ENCODE results near the gene NR3C2.

NR3C2 gene

GRCh38 chr4:148074462-148074861, 367.8 kb downstream of the NR3C2 start:
- Histone ChIP-seq H3K9ac (ENCODE audit: low read length) (no peak overlapping the region), H4K20me1 (ENCODE audit: low read depth, low read length) (no peaks in the 10 kb centered on the region), H3F3A (ENCODE audit: insufficient read depth) (no peaks in the 10 kb centered on the region), H2AFZ (ENCODE audit: low read depth, low read length, severe bottlenecking) (no peak overlapping the region), H3K4me2 (ENCODE audit: low read depth, low read length, poor library complexity, severe bottlenecking) (no peak overlapping the region), H3K27ac (ENCODE audit: low read depth, low read length) (no peak overlapping the region), H3K27me3 (ENCODE audit: low read length) (no peaks in the 10 kb centered on the region), H3K4me3 (ENCODE audit: insufficient read depth, low read length, poor library complexity, severe bottlenecking) (no peak overlapping the region), H3K9me2 (replicated peaks; ENCODE audit: insufficient read depth, low read length) (no peaks in the 10 kb centered on the region), H3K9me3 (ENCODE audit: insufficient read depth, low read length) (peaks cover 14% of the 10 kb centered on the region), H3K79me2 (ENCODE audit: insufficient read depth, low read length) (no peaks in the 10 kb centered on the region), H3K36me3 (ENCODE audit: low read length) (no peaks in the 10 kb centered on the region)
- TF ChIP-seq CTCF (IDR thresholded peaks at IDR 0.05; ENCODE audit: insufficient read depth, low read length, poor library complexity, severe bottlenecking), result no peak
- TF ChIP-seq EZH2phosphoT487 (conservative IDR thresholded peaks at IDR 0.05; ENCODE audit: low read length), result no peak

GRCh38 chr4:148073349-148073748, 368.9 kb downstream of the NR3C2 start:
- Histone ChIP-seq H3K79me2 (ENCODE audit: insufficient read depth, low read length) (no peaks in the 10 kb centered on the region), H2AFZ (ENCODE audit: low read depth, low read length, severe bottlenecking) (no peak overlapping the region), H3K27ac (ENCODE audit: low read depth, low read length) (no peak overlapping the region), H3K4me2 (ENCODE audit: low read depth, low read length, poor library complexity, severe bottlenecking) (no peak overlapping the region), H3K27me3 (ENCODE audit: low read length) (no peaks in the 10 kb centered on the region), H3K4me3 (ENCODE audit: insufficient read depth, low read length, poor library complexity, severe bottlenecking) (no peak overlapping the region), H3K9me3 (ENCODE audit: insufficient read depth, low read length) (peaks cover 14% of the 10 kb centered on the region), H3K36me3 (ENCODE audit: low read length) (no peaks in the 10 kb centered on the region), H3K9ac (ENCODE audit: low read length) (no peak overlapping the region), H3F3A (ENCODE audit: insufficient read depth) (no peaks in the 10 kb centered on the region), H4K20me1 (ENCODE audit: low read depth, low read length) (no peaks in the 10 kb centered on the region), H3K9me2 (replicated peaks; ENCODE audit: insufficient read depth, low read length) (no peaks in the 10 kb centered on the region)
- TF ChIP-seq EZH2phosphoT487 (conservative IDR thresholded peaks at IDR 0.05; ENCODE audit: low read length) (no peak), CTCF (IDR thresholded peaks at IDR 0.05; ENCODE audit: insufficient read depth, low read length, poor library complexity, severe bottlenecking) (no peak)

GRCh38 chr4:148072789-148073188, 369.4 kb downstream of the NR3C2 start:
- no peaks in the 10 kb centered on the region for H3K79me2 ChIP-seq (ENCODE audit: insufficient read depth, low read length)
- H3K4me2 ChIP-seq (ENCODE audit: low read depth, low read length, poor library complexity, severe bottlenecking), result no peak overlapping the region
- H3K9me3 ChIP-seq (ENCODE audit: insufficient read depth, low read length), result peaks cover 14% of the 10 kb centered on the region
- H3F3A ChIP-seq (ENCODE audit: insufficient read depth), result no peaks in the 10 kb centered on the region
- no peak overlapping the region for H2AFZ ChIP-seq (ENCODE audit: low read depth, low read length, severe bottlenecking)
- H3K9me2 ChIP-seq (replicated peaks; ENCODE audit: insufficient read depth, low read length), result no peaks in the 10 kb centered on the region
- no peaks in the 10 kb centered on the region for H3K27me3 ChIP-seq (ENCODE audit: low read length)
- H3K9ac ChIP-seq (ENCODE audit: low read length), result no peak overlapping the region
- no peak overlapping the region for H3K4me3 ChIP-seq (ENCODE audit: insufficient read depth, low read length, poor library complexity, severe bottlenecking)
- H3K27ac ChIP-seq (ENCODE audit: low read depth, low read length), result no peak overlapping the region
- TF ChIP-seq EZH2phosphoT487 (conservative IDR thresholded peaks at IDR 0.05; ENCODE audit: low read length), result no peak
- TF ChIP-seq CTCF (IDR thresholded peaks at IDR 0.05; ENCODE audit: insufficient read depth, low read length, poor library complexity, severe bottlenecking), result no peak
- no peaks in the 10 kb centered on the region for H3K36me3 ChIP-seq (ENCODE audit: low read length)
- no peaks in the 10 kb centered on the region for H4K20me1 ChIP-seq (ENCODE audit: low read depth, low read length)
